IMR-90 (cell line): ENCODE results near the gene CCL4. TPM values are rescaled to one million over a fixed set of nuclear protein-coding genes. Genes with fewer than 3 reads are reported as not detected.

ENCODE experiments used
- ATAC-seq: fragments of 200-7000 bp; cut with Tn5 transposase; 2 replicates; pipeline ENCODE4 v1.9.1; 2020; ENCODE audit warnings: low read depth, mild to moderate bottlenecking, moderate library complexity
- BruUV-seq: library from RNA; stranded (reverse); fragments of 400-500 nt; replicated peaks from 2 replicates; lab custom pipeline; 2021; lab: Mats Ljungman, UMichigan
- CTCF ChIA-PET: fragments of 300-600 bp; formaldehyde crosslinking; extraction: SDS; loops from one replicate; lab custom pipeline; 2021; ENCODE audit warnings: antibody characterized with exemption; lab: Yijun Ruan, JAX
- POLR2A ChIA-PET: fragments of 300-600 bp; sonication (Branson Sonifier 250); formaldehyde crosslinking; loops from one replicate; lab custom pipeline; 2022; ENCODE audit warnings: antibody characterized with exemption; ENCODE audit not compliant: unreplicated experiment; lab: Charles Lee
- DNase-seq: peaks from one replicate; pipeline ENCODE4 v3.0.0; 2013
- H2AFZ ChIP-seq: replicated peaks from 2 replicates; pipeline ENCODE3; 2013; ENCODE audit warnings: low read length, mild to moderate bottlenecking; ENCODE audit not compliant: poor library complexity
- H2AK5ac ChIP-seq: 2 replicates; pipeline ENCODE4 v1.6.1; 2013; ENCODE audit warnings: low read depth, low read length, inconsistent platforms
- H2AK9ac ChIP-seq: replicated peaks from 2 replicates; pipeline ENCODE3; 2013; ENCODE audit warnings: mild to moderate bottlenecking, low read depth, low read length, moderate library complexity; ENCODE audit not compliant: poor library complexity
- H2BK120ac ChIP-seq: 2 replicates; pipeline ENCODE4 v1.6.1; 2013; ENCODE audit warnings: low read depth, low read length, inconsistent platforms
- H2BK15ac ChIP-seq: 3 replicates; pipeline ENCODE4 v1.6.1; 2013; ENCODE audit warnings: low read depth, low read length, inconsistent platforms
- H2BK20ac ChIP-seq: 2 replicates; pipeline ENCODE4 v1.6.1; 2013; ENCODE audit warnings: low read depth, mild to moderate bottlenecking, inconsistent platforms, low read length, moderate library complexity
- H2BK5ac ChIP-seq: 2 replicates; pipeline ENCODE4 v1.6.1; 2013; ENCODE audit warnings: mild to moderate bottlenecking, low read depth, low read length, inconsistent platforms; ENCODE audit not compliant: poor library complexity, severe bottlenecking
- H3K14ac ChIP-seq: replicated peaks from 2 replicates; pipeline ENCODE4 v1.6.1; 2013; ENCODE audit warnings: low read depth, low read length, inconsistent platforms
- H3K18ac ChIP-seq: 2 replicates; pipeline ENCODE4 v1.6.1; 2013; ENCODE audit warnings: low read depth, low read length, control low read depth
- H3K23ac ChIP-seq: 2 replicates; pipeline ENCODE4 v1.6.1; 2013; ENCODE audit warnings: low read depth, low read length, inconsistent platforms
- H3K27ac ChIP-seq: 2 replicates; pipeline ENCODE4 v1.5.1; 2013; ENCODE audit warnings: mild to moderate bottlenecking, control low read depth, low read length; ENCODE audit not compliant: insufficient read depth
- H3K27me3 ChIP-seq: 2 replicates; pipeline ENCODE4 v1.6.1; 2013; ENCODE audit warnings: low read length; ENCODE audit not compliant: control insufficient read depth, insufficient read depth
- H3K36me3 ChIP-seq: 2 replicates; pipeline ENCODE4 v1.6.1; 2013; ENCODE audit warnings: low read length, mixed read lengths; ENCODE audit not compliant: control insufficient read depth, insufficient read depth
- H3K4ac ChIP-seq: 2 replicates; pipeline ENCODE4 v1.6.1; 2013; ENCODE audit warnings: low read depth, low read length, inconsistent platforms
- H3K4me1 ChIP-seq: 2 replicates; pipeline ENCODE4 v1.6.1; 2013; ENCODE audit warnings: low read length, mixed read lengths; ENCODE audit not compliant: control insufficient read depth, insufficient read depth
- H3K4me2 ChIP-seq: 2 replicates; pipeline ENCODE4 v1.6.1; 2013; ENCODE audit warnings: low read depth, mild to moderate bottlenecking, control low read depth, low read length, moderate library complexity
- H3K4me3 ChIP-seq: 2 replicates; pipeline ENCODE4 v1.5.1; 2013; ENCODE audit warnings: low read depth, mild to moderate bottlenecking, control low read depth, low read length, moderate library complexity; ENCODE audit not compliant: insufficient read depth
- H3K56ac ChIP-seq: 2 replicates; pipeline ENCODE4 v1.6.1; 2013; ENCODE audit warnings: low read length, inconsistent platforms; ENCODE audit not compliant: insufficient read depth; ENCODE audit errors: extremely low read depth
- H3K79me1 ChIP-seq, 2 experiments: 2 replicates each; pipeline ENCODE4 v1.6.1; 2013; ENCODE audit warnings: low read length in 2 of 2, inconsistent platforms in 1 of 2, low read depth in 1 of 2
- H3K9ac ChIP-seq: 2 replicates; pipeline ENCODE4 v1.6.1; 2013; ENCODE audit warnings: low read depth, low read length, control low read depth
- H3K9me1 ChIP-seq: 2 replicates; pipeline ENCODE4 v1.6.1; 2013; ENCODE audit warnings: low read length, inconsistent platforms; ENCODE audit not compliant: insufficient read depth
- H3K9me3 ChIP-seq: 2 replicates; pipeline ENCODE4 v1.6.1; 2013; ENCODE audit warnings: low read length; ENCODE audit not compliant: control insufficient read depth, insufficient read depth
- H4K20me1 ChIP-seq: 2 replicates; pipeline ENCODE4 v1.6.1; 2013; ENCODE audit warnings: low read length, inconsistent platforms; ENCODE audit not compliant: insufficient read depth
- H4K5ac ChIP-seq: 2 replicates; pipeline ENCODE4 v1.6.1; 2013; ENCODE audit warnings: mild to moderate bottlenecking, low read depth, low read length, control low read depth
- H4K8ac ChIP-seq, 2 experiments: 2 replicates each; pipeline ENCODE4 v1.6.1; 2013; ENCODE audit warnings: low read depth in 2 of 2, low read length in 2 of 2, control low read depth in 1 of 2, inconsistent platforms in 1 of 2
- H4K91ac ChIP-seq: 2 replicates; pipeline ENCODE4 v1.6.1; 2013; ENCODE audit warnings: low read depth, low read length, inconsistent platforms; ENCODE audit not compliant: insufficient read depth
- MAFK ChIP-seq: IDR thresholded peaks from 2 replicates; pipeline ENCODE4 v1.6.1; 2012; ENCODE audit warnings: low read depth, low read length, improper control_type of control experiment
- MAZ ChIP-seq: IDR thresholded peaks from 2 replicates; pipeline ENCODE4 v1.6.1; 2012; ENCODE audit warnings: low read depth, mild to moderate bottlenecking, low read length, improper control_type of control experiment, moderate library complexity, borderline replicate concordance
- RFX5 ChIP-seq: IDR thresholded peaks from 2 replicates; pipeline ENCODE4 v1.8.0; 2012; ENCODE audit warnings: low read depth, mild to moderate bottlenecking, low read length, moderate library complexity
- WGBS, 2 experiments: methylation state at CpG; one replicate each; pipeline versions ENCODE4 v1.1.5 to v1.1.7; 2013; ENCODE audit warnings: missing lambda C conversion rate in 2 of 2; ENCODE audit not compliant: insufficient read length in 1 of 2; ENCODE audit errors: extremely low coverage in 2 of 2; 5-methylcytosine and 5-hydroxymethylcytosine counted together
- dilution Hi-C: fragments of 300-500 bp; cut with HindIII; formaldehyde crosslinking; loops from one replicate; pipeline ENCODE4 v1.14.3; 2018; ENCODE audit warnings: low sequenced_read_pairs; ENCODE audit not compliant: unreplicated experiment
- in situ Hi-C: fragments of 300-500 bp; cut with MboI; formaldehyde crosslinking; loops from 3 replicates; pipeline ENCODE4 v1.14.3; 2019; ENCODE audit warnings: low sequenced_read_pairs, inconsistent platforms, mixed read lengths
- intact Hi-C: fragments of 100-400 bp; cut with micrococcal nuclease; formaldehyde crosslinking; loops from 2 replicates; pipeline ENCODE4 v1.10.0; 2022
- polyA plus RNA-seq, 3 experiments: library from polyadenylated mRNA; depleted of rRNA; stranded (reverse); fragments of >200 nt; gene quantifications; 2 replicates each; pipeline ENCODE4 v1.2.3, GENCODE V29; 2012; ENCODE audit warnings: low replicate concordance in 1 of 3
- total RNA-seq: library from RNA; depleted of rRNA; stranded (reverse); fragments of >200 nt; gene quantifications from 2 replicates; pipeline ENCODE4 v1.2.3, GENCODE V29; 2012

The CCL4 gene
- total and polyA plus RNA-seq, 2 of the 4 experiments (the other 2 are of a cell fraction), result not detected

GRCh38 chr17:36129616-36130015 lies 26.0 kb downstream of the CCL4 start:
- Histone ChIP-seq H2BK5ac (no peak overlapping the region), H4K8ac (no peak overlapping the region), H3K4me1 (no peaks in the 10 kb centered on the region), H3K27ac (no peak overlapping the region), H2BK120ac (no peak overlapping the region), H2BK15ac (no peak overlapping the region), H3K23ac (no peak overlapping the region), H4K20me1 (no peaks in the 10 kb centered on the region), H3K36me3 (no peaks in the 10 kb centered on the region), H3K18ac (no peak overlapping the region), H4K91ac (no peak overlapping the region), H3K4me2 (no peak overlapping the region), H4K5ac (no peak overlapping the region), H3K9ac (no peak overlapping the region), H3K9me1 (no peaks in the 10 kb centered on the region), H2AK5ac (no peak overlapping the region), H3K14ac (no peak overlapping the region), H3K9me3 (peaks cover 4% of the 10 kb centered on the region; the same call in 1 of the 2 replicates), H3K79me1 (no peaks in the 10 kb centered on the region), H3K56ac (no peak overlapping the region), H3K27me3 (no peaks in the 10 kb centered on the region), H2BK20ac (no peak overlapping the region), H3K4ac (no peak overlapping the region), H2AK9ac (no peak overlapping the region), H2AFZ (no peak overlapping the region), H3K4me3 (no peak overlapping the region)
- TF ChIP-seq MAFK, result no peak
- no peak for TF ChIP-seq MAZ
- no peak for TF ChIP-seq RFX5
- DNase-seq (no peak), ATAC-seq (no peak)
- WGBS, 2 experiments, result 20% methylated on average over 1 of the region's 1 CpG; no CpG with 5 or more reads in 1 of the 2 experiments
- no TSS peak for BruUV-seq
- CTCF ChIA-PET, result no interaction called here
- dilution Hi-C loops (no loop called here), in situ Hi-C loops (no loop called here), intact Hi-C loops (no loop called here)
- POLR2A ChIA-PET, result no interaction called here
